GM21717 (cell line): ENCODE data around the gene ARL5A.
A peak's percentile ranks its signal among the peaks of the same experiment; 100 is the strongest.
"Not testable (repeated sequence)": the region's sequence is repeated elsewhere in the genome, so short reads cannot be mapped to it uniquely, and the experiment has no call there.

ENCODE experiments used
- ATAC-seq: cut with Tn5 transposase; IDR thresholded peaks from one replicate; pipeline ENCODE4 v1.9.1; 2021; ENCODE audit warnings: mild to moderate bottlenecking, moderate library complexity; ENCODE audit not compliant: unreplicated experiment

The ARL5A gene

GRCh38 chr2:151796774-151797173 lies 31.4 kb downstream of the ARL5A start:
- ATAC-seq: no peak

DNA sequence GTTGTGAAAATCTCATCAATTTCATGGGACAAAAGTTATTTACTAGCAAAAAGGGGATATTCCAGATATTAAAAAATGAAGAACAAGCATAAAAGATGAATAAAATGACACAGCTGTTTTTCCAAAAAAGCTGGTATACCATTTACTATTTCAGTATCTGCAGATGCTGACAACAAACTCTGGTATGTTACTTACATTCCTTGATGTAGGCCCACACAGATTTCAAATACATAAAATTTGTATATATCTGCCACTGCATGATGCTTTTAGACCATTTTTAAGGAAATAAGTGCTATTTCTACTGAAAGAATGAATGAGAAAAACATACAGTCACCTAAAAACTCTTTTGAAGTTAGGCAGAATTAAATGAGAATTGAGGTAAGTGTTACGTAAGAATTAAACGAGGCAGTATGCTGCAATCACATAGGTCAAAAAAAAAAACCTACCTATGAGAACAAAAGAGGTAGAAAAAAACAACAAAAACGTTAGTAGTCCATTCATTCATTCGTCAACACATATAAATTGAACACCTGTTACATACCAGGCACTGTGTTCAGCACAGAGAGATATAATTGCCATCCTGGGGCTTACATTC lies 32.5 kb downstream of the ARL5A start:
- no peak for ATAC-seq

- ATAC-seq: not testable (repeated sequence)
These were observed 33.8 kb downstream of the ARL5A start for GRCh38 chr2:151794422-151794821.

DNA sequence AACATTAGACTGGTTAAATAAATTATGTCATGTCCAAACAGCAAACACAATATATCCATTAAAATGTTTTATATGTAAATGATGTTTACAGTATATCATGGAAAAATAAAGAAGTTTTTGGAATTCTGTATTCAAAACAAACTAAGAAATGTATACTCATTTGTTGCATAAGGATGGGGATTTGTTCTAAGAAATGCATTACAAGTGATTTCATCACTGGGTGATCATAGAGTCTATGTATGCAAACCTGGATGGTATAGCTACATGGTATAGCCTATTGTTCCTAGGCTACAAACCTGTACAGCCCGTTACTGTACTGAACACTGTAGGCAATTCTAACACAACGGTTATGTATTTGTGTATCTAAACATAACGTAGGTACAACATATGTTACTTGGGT lies 35.1 kb downstream of the ARL5A start:
- no peak for ATAC-seq

- ATAC-seq: no peak
These were observed 35.6 kb downstream of the ARL5A start for GRCh38 chr2:151792589-151792988.

- ATAC-seq: no peak
These were observed 36.7 kb downstream of the ARL5A start for GRCh38 chr2:151791545-151791944.

GRCh38 chr2:151790689-151791088 lies 37.5 kb downstream of the ARL5A start:
- no peak for ATAC-seq

- no peak for ATAC-seq
These were observed 39.0 kb downstream of the ARL5A start for GRCh38 chr2:151789055-151789834.

DNA sequence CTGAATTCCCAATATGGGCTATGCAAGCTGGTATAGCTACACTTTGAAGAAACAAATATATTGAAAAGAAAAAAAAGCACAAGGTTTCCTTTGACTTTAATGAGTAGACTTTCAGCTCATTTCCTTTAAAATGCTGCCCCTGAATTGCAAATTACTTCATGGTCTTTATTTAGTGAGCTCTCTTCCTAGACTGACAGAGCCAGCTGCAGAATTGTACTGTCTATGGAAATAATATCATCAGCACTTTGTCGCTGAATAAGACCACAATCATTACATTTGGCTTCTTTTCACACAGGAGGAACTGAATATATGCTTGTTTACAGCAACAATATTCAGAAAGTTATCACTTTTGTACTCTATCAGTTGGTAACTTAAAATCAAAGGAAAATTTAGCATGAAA lies 41.7 kb downstream of the ARL5A start:
- no peak for ATAC-seq

DNA sequence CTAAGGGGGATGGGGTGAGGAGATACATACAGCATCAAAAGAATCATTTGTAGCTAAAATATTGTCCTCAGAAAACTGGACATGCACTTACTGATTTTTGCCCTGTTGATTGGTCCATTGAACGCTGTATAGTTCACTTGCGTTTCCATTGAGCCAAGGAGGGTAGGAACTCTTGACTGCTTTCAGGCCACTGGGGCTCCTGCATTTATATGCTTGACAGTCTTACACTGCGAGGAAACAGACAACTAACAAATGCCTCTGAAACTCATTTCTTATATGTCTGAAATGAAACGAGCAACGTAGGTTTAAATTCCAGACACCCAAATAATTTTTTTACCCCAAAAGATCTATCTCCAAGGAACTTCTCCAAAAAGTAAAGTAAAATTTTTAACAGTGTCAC lies 42.1 kb downstream of the ARL5A start:
- no peak for ATAC-seq

DNA sequence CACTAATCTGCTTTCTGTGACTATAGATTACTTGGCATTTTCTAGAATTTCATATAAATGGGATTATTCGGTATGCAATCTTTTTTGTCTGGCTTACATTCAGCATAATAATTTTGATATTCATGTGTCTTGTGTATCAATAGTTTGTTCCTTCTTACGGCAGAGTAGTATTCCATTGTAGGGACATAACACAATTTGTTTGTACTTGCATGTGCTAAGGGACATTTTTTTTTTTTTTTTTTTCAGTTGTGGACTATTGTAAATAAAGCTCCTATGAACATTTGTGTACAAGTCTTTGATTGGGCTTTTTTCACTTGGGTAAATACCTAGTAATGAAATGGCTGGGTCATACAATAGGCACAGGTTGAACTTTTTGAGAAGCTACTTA lies 45.1 kb downstream of the ARL5A start:
- ATAC-seq: no peak

- ATAC-seq: no peak
These were observed 45.7 kb downstream of the ARL5A start for GRCh38 chr2:151782378-151783132.

- ATAC-seq: no peak
These were observed 46.6 kb downstream of the ARL5A start for GRCh38 chr2:151781642-151782041.

- no peak for ATAC-seq
These were observed 47.3 kb downstream of the ARL5A start for GRCh38 chr2:151780938-151781337.

DNA sequence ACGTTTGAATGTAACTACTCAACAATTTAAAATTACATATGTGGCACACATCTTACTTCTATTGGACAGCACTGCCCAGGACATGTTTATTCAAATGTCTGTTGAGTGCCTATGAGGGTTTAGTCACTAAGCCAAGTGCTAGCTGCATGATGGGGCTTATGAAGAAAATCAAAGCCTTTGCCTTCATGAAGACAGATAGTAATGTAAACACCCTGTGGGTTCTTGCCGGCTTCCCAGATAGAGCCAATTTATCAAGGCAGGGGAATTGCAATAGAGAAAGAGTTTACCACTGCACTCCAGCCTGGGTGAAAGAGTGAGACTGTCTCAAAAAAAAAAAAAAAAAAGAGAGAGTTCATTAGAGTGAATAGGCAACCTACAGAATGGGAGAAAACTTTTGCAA lies 50.3 kb downstream of the ARL5A start:
- no peak for ATAC-seq

- no peak for ATAC-seq
These were observed 50.7 kb downstream of the ARL5A start for GRCh38 chr2:151777487-151777886.

GRCh38 chr2:151776367-151776766 lies 51.9 kb downstream of the ARL5A start:
- ATAC-seq: no peak

DNA sequence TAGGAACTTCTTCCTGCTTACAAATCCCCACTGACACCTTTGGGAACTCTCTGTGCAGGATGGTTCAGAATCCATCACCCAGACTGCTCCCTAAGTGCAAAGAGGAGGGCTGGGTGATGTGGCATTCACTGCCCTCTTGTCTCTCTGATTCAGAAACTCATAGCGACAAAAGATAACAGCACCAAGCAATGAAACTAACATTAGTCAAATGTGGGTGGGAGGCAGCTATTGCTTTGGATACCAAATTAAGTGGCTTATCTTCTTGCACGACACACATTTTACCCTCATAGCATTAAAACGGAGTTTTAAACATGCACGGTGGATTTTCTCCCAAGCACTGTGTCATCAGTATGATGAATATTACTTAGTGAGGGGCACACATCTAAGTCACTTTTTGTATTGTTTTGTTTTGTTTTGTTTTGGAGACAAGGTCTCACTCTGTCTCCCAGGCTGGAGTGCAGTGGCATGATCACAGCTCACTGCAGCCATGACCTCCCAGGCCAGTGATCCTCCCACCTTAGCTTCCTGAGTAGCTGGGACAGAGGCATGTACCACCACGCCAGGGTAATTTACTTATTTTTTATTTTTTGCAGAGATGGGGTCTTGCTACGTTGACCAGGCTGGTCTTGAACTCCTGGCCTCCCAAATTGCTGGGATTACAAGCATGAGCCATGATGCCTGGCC lies 53.0 kb downstream of the ARL5A start:
- peak; percentile 36 for ATAC-seq

GRCh38 chr2:151774506-151774905 lies 53.7 kb downstream of the ARL5A start:
- no peak for ATAC-seq

DNA sequence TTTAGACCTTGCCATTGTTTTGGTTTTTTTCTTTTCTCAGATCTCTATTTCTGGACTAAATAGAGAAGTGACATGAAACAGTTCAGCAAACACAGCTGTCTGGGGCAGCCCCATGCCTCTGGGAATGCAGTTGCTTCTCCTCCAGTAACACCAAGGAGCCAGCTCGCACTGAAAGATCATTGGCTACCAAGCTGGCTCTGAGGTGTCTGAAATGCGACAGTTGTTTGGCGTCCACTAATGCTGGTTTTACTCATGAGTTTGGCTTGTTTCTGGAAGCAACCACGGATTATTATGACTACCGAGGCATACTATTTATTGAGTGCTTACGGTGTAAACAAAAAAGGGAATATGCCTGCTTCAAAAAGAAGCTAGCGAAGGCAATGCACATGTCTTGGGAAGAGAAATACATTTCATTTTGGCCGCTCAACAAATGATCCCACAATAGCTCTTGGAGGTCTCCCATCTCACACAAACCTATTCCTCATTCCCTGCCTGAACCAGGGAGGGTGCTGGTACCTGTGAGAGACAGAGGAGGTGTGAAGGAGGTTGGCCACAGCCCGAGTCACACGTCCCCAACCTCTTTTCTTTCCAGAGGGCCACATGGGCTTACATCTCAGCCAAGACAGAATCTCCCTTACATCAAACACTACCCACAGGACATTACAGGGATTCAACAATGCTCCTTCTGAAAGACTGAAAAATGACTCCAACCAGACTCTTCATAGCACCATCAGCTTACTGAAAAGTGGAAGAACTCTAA lies 56.4 kb downstream of the ARL5A start:
- peak; percentile 96 for ATAC-seq

- ATAC-seq: peak; percentile 22
These were observed 57.2 kb downstream of the ARL5A start for GRCh38 chr2:151770995-151771394.
